Body of pancreas (tissue), 4 donors: ENCODE data around the gene SLC9A1. TPM values are rescaled to one million over a fixed set of nuclear protein-coding genes. Genes with fewer than 3 reads are reported as not detected.
A peak's percentile ranks its signal among the peaks of the same experiment; 100 is the strongest.

ENCODE experiments used
- ATAC-seq: fragments of 150-250 bp; one replicate; pipeline ENCODE4 v1.9.1; 2016
- DNase-seq, 4 donors: peaks; one replicate each; pipeline ENCODE4 v3.0.0-alpha.2; 2019
- H3K27ac ChIP-seq, 4 donors: fragments of 200-600 bp; sonication (generic); 1 replicate in 3 of 4; 2 replicates in 1 of 4; pipeline versions ENCODE4 v1.5.1 to v1.6.1; 2016 to 2019; ENCODE audit warnings: mild to moderate bottlenecking in 1 of 4, mixed read lengths in 1 of 4, moderate library complexity in 1 of 4
- H3K27me3 ChIP-seq, 2 donors: fragments of 200-600 bp; sonication (generic); one replicate each; pipeline ENCODE4 v1.6.0; 2016; ENCODE audit warnings: mild to moderate bottlenecking in 1 of 2
- H3K36me3 ChIP-seq, 2 donors: fragments of 200-600 bp; sonication (generic); replicated peaks in 1 of 2; 2 replicates each; pipeline ENCODE4 v1.5.1; 2016; ENCODE audit warnings: low read depth in 2 of 2; ENCODE audit not compliant: insufficient read depth in 1 of 2
- H3K4me1 ChIP-seq: fragments of 200-600 bp; sonication (generic); one replicate; pipeline ENCODE4 v1.6.0; 2016
- H3K4me3 ChIP-seq, 2 donors: fragments of 200-600 bp; sonication (generic); 1 replicate in 1 of 2; 2 replicates in 1 of 2; pipeline ENCODE4 v1.5.1; 2016 to 2019
- H3K9me3 ChIP-seq, 3 donors: fragments of 200-600 bp; sonication (generic); 1 replicate in 2 of 3; 2 replicates in 1 of 3; pipeline ENCODE4 v1.5.1; 2016
- POLR2A ChIP-seq, 3 donors: fragments of 450-650 bp; IDR thresholded peaks; one replicate each; pipeline ENCODE4 v1.6.1; 2016; ENCODE audit warnings: antibody characterized with exemption in 3 of 3, mild to moderate bottlenecking in 2 of 3
- WGBS, 2 donors: methylation state at CpG; one replicate each; pipeline ENCODE4 v1.1.5; 2017; 5-methylcytosine and 5-hydroxymethylcytosine counted together
- intact Hi-C: fragments of 100-400 bp; cut with DNase I; formaldehyde crosslinking; loops from one replicate; pipeline ENCODE4 v1.15.1; 2023
- total RNA-seq, 2 donors: library from RNA; depleted of rRNA; stranded (reverse); fragments of >200 nt; gene quantifications; one replicate each; pipeline ENCODE4 v1.1.0, GENCODE V29; 2016
- TF ChIP-seq, protein P1 (sequence below), 7 experiments: fragments of 450-650 bp in 4 of 7; fragments of 200-600 bp in 3 of 7; sonication (generic) in 3 of 7; IDR thresholded peaks; one replicate each; pipeline ENCODE4 v1.5.1; 2016 to 2019; ENCODE audit warnings: antibody characterized with exemption in 7 of 7

SLC9A1 gene
- total RNA-seq, 2 donors from 2014 or later: 6.9 to 7.8 TPM

GRCh38 chr1:27103498-27103897 lies 51.4 kb downstream of the SLC9A1 start:
- no peak for DNase-seq
- 56 to 65% methylated on average over 4 of the region's 4 CpGs for WGBS, 2 donors
- Histone ChIP-seq H3K4me3 (no peak overlapping the region), H3K9me3 (no peaks in the 10 kb centered on the region), H3K27me3 (no peaks in the 10 kb centered on the region), H3K36me3 (no peaks in the 10 kb centered on the region), H3K4me1 (no peaks in the 10 kb centered on the region), H3K27ac (no peak overlapping the region)
- intact Hi-C loops: loop anchor here (5.0 kb wide), 1 partner anchor 189 kb away; no protein-coding TSS in a partner anchor
- TF ChIP-seq, protein P1, sequence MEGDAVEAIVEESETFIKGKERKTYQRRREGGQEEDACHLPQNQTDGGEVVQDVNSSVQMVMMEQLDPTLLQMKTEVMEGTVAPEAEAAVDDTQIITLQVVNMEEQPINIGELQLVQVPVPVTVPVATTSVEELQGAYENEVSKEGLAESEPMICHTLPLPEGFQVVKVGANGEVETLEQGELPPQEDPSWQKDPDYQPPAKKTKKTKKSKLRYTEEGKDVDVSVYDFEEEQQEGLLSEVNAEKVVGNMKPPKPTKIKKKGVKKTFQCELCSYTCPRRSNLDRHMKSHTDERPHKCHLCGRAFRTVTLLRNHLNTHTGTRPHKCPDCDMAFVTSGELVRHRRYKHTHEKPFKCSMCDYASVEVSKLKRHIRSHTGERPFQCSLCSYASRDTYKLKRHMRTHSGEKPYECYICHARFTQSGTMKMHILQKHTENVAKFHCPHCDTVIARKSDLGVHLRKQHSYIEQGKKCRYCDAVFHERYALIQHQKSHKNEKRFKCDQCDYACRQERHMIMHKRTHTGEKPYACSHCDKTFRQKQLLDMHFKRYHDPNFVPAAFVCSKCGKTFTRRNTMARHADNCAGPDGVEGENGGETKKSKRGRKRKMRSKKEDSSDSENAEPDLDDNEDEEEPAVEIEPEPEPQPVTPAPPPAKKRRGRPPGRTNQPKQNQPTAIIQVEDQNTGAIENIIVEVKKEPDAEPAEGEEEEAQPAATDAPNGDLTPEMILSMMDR (IDR thresholded peaks at IDR 0.05): no peak
- TF ChIP-seq POLR2A (IDR thresholded peaks at IDR 0.05): no peak
- ATAC-seq: no peak

DNA sequence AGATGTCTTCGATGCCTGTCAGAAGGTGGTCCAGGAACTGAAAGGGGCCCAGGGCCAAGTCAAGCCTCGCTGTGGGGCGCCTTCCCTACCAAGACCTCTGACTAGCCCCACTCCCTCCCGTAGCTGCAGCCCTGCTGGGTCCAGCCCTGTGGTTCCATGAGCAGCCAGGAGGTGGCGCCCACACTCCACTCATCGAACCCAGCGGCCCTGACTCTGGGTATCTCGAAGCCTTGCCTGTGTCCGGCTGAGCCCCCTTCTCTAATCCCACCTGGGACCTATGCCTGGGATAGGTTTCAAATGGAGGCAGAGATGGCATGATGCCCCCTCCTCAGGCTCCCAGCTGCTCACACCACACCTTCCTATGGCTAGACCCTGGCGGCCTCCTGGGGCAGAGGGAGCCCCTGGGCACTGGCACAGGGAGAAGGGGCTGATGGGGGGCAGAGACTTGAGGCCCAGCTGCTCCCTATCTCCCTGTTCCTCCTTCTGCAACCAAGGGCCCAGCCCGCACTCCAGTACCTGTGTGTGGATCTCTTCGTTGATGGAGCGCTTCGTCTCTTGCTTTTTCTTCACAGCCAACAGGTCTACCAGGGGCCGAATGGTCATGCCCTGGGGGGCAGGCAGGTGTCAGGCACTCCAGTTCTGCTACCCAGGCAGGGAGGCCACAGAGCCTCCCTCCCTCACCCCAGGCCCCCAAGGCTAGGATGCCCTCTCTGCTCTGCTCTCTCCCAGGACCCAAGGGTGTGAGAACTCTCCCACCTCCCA lies 52.0 kb downstream of the SLC9A1 start:
- intact Hi-C loops: loop anchor here (5.0 kb wide), 1 partner anchor 189 kb away; no protein-coding TSS in a partner anchor
- 37 to 88% methylated on average over 3 to 15 of the region's 15 CpGs for WGBS, 2 donors

GRCh38 chr1:27102134-27102706 lies 52.7 kb downstream of the SLC9A1 start:
- Histone ChIP-seq H3K27ac (no peak overlapping the region), H3K4me1 (no peaks in the 10 kb centered on the region), H3K9me3 (no peaks in the 10 kb centered on the region), H3K4me3 (no peak overlapping the region), H3K27me3 (no peaks in the 10 kb centered on the region), H3K36me3 (no peaks in the 10 kb centered on the region)
- 35 to 65% methylated on average over 4 to 17 of the region's 17 CpGs for WGBS, 2 donors
- DNase-seq (no peak), ATAC-seq (no peak)
- no peak for TF ChIP-seq POLR2A (IDR thresholded peaks at IDR 0.05)
- TF ChIP-seq, protein P1 (IDR thresholded peaks at IDR 0.05): no peak
- intact Hi-C loops: loop anchor here (5.0 kb wide), 1 partner anchor 190 kb away; no protein-coding TSS in a partner anchor

More for the DNA sequence above, 52.0 kb downstream of the SLC9A1 start:
- Histone ChIP-seq H3K4me1 (no peaks in the 10 kb centered on the region), H3K27me3 (no peaks in the 10 kb centered on the region), H3K27ac (no peak overlapping the region), H3K9me3 (no peaks in the 10 kb centered on the region), H3K4me3 (no peak overlapping the region), H3K36me3 (no peaks in the 10 kb centered on the region)
- DNase-seq (peak; percentile 74 to 83 (median 80)), ATAC-seq (peak; percentile 80)
- TF ChIP-seq POLR2A (IDR thresholded peaks at IDR 0.05): no peak
- TF ChIP-seq, protein P1 (IDR thresholded peaks at IDR 0.05): peak; percentile 91 to 96 (median 94)

- Histone ChIP-seq H3K27ac (no peak overlapping the region), H3K27me3 (no peaks in the 10 kb centered on the region), H3K9me3 (no peaks in the 10 kb centered on the region), H3K4me3 (no peak overlapping the region), H3K4me1 (no peaks in the 10 kb centered on the region), H3K36me3 (no peaks in the 10 kb centered on the region)
- 89 to 91% methylated on average over 9 to 15 of the region's 15 CpGs for WGBS, 2 donors
- DNase-seq: no peak
- TF ChIP-seq, protein P1 (IDR thresholded peaks at IDR 0.05): no peak
- TF ChIP-seq POLR2A (IDR thresholded peaks at IDR 0.05): no peak
- intact Hi-C loops: loop anchor here (5.0 kb wide), 1 partner anchor 191 kb away; no protein-coding TSS in a partner anchor
- no peak for ATAC-seq
Observed at GRCh38 chr1:27101696-27102095, 53.2 kb downstream of the SLC9A1 start.
